RWPE1 (cell line): ENCODE results near the gene ACAP3.
A peak's percentile ranks its signal among the peaks of the same experiment; 100 is the strongest.

Experiments
- CTCF ChIA-PET: fragments of 350-600 bp; sonication (Branson Sonifier 250); formaldehyde crosslinking; extraction: SDS; loops from one replicate; lab custom pipeline; 2021; lab: Yijun Ruan, JAX
- POLR2A ChIA-PET: fragments of 400-600 bp; formaldehyde crosslinking; extraction: SDS; loops from one replicate; lab custom pipeline; 2020; ENCODE audit warnings: antibody characterized with exemption; ENCODE audit not compliant: low non-redundant PET; lab: Yijun Ruan, JAX
- DNase-seq: peaks from one replicate; pipeline ENCODE4 v3.0.0; 2012; ENCODE audit warnings: low spot score
- H3K27ac ChIP-seq: fragments of 450-650 bp; 2 replicates; pipeline ENCODE4 v1.5.1; 2017
- CTCF ChIP-seq: fragments of 450-650 bp; conservative IDR thresholded peaks from 2 replicates; pipeline ENCODE4 v1.5.1; 2017; ENCODE audit warnings: low read depth, mild to moderate bottlenecking

Gene ACAP3

GRCh38 chr1:1311107-1312104 lies 3.7 kb upstream of the ACAP3 start:
- ChIA-PET POLR2A (interaction anchor here (0.6 kb wide), 1 partner anchor 12 kb away, joined by 3 read pairs; no protein-coding TSS in a partner anchor), CTCF (interaction anchor here (0.6 kb wide), 1 partner anchor 35 kb away, joined by 3 read pairs; no protein-coding TSS in a partner anchor)
- no peak for TF ChIP-seq CTCF
- peak overlapping the region; percentile 100 for H3K27ac ChIP-seq
- no peak for DNase-seq

GRCh38 chr1:1310476-1311053 lies 2.8 kb upstream of the ACAP3 start:
- no peak for TF ChIP-seq CTCF
- POLR2A ChIA-PET: interaction anchor here (0.9 kb wide), 1 partner anchor 34 kb away, joined by 6 read pairs; no protein-coding TSS in a partner anchor
- CTCF ChIA-PET: no interaction called here
- no peak for DNase-seq
- H3K27ac ChIP-seq: peak overlapping the region; percentile 100

- no peak for TF ChIP-seq CTCF
- DNase-seq: no peak
- peak overlapping the region; percentile 100 for H3K27ac ChIP-seq
- POLR2A ChIA-PET: interaction anchor here (0.9 kb wide), 1 partner anchor 35 kb away, joined by 6 read pairs; no protein-coding TSS in a partner anchor
- CTCF ChIA-PET: interaction anchor here (0.6 kb wide), 3 partner anchors 104 to 834 kb away, joined by 3 to 6 read pairs (median 4); partner anchors contain the start of gene TNFRSF18
Measured at GRCh38 chr1:1310109-1310385, 2.3 kb upstream of the ACAP3 start.

- TF ChIP-seq CTCF: no peak
- DNase-seq: no peak
- ChIA-PET CTCF (interaction anchor here (0.6 to 0.7 kb wide), 4 partner anchors 39 to 835 kb away, joined by 3 to 6 read pairs (median 4); partner anchors contain the start of gene TNFRSF18), POLR2A (interaction anchor here (0.8 to 0.9 kb wide), 2 partner anchors 35 to 39 kb away, joined by 3 to 6 read pairs; no protein-coding TSS in a partner anchor)
- peak overlapping the region; percentile 100 for H3K27ac ChIP-seq
Measured at GRCh38 chr1:1309251-1310108, 1.8 kb upstream of the ACAP3 start.

GRCh38 chr1:1308756-1309250 lies 1.1 kb upstream of the ACAP3 start:
- peak overlapping the region; percentile 100 for H3K27ac ChIP-seq
- no peak for TF ChIP-seq CTCF
- POLR2A ChIA-PET: interaction anchor here (0.8 kb wide), 1 partner anchor 39 kb away, joined by 3 read pairs; no protein-coding TSS in a partner anchor
- no peak for DNase-seq
- CTCF ChIA-PET: interaction anchor here (0.7 kb wide), 1 partner anchor 39 kb away, joined by 3 read pairs; no protein-coding TSS in a partner anchor
